Pancreas (tissue), 10 donors: ENCODE measurements around the gene C3orf22. TPM values are rescaled to one million over a fixed set of nuclear protein-coding genes. Genes with fewer than 3 reads are reported as not detected.

Experiments
- ATAC-seq, 4 donors: fragments of 200-7000 bp; cut with Tn5 transposase; one replicate each; pipeline versions ENCODE4 v1.8.0 to v1.9.1; 2020; ENCODE audit warnings: mild to moderate bottlenecking in 4 of 4, moderate library complexity in 4 of 4
- DNase-seq, 6 donors: peaks; one replicate each; pipeline ENCODE4 v3.0.0-alpha.2; 2020
- FAIRE-seq: peaks from 2 replicates; lab custom pipeline; 2012; peaks lifted over from hg19 to GRCh38; lab: Jason Lieb, UNC
- H3K27ac ChIP-seq, 4 donors: fragments of 200-600 bp; sonication (generic); 1 replicate in 3 of 4; 2 replicates in 1 of 4; pipeline versions ENCODE4 v1.5.0 to v1.8.0; 2020
- H3K27me3 ChIP-seq, 4 donors: fragments of 200-600 bp; one replicate each; pipeline ENCODE4 v1.8.0; 2021
- H3K36me3 ChIP-seq, 3 donors: fragments of 200-600 bp; sonication (generic) in 1 of 3; one replicate each; pipeline versions ENCODE4 v1.5.0 to v1.8.0; 2020 to 2021
- H3K4me1 ChIP-seq, 3 donors: fragments of 200-600 bp; one replicate each; pipeline ENCODE4 v1.8.0; 2021
- H3K4me3 ChIP-seq, 4 donors: fragments of 200-600 bp; sonication (generic) in 2 of 4; one replicate each; pipeline versions ENCODE4 v1.5.0 to v1.8.0; 2020 to 2021
- H3K9me3 ChIP-seq, 4 donors: fragments of 200-600 bp; one replicate each; pipeline ENCODE4 v1.8.0; 2021
- CTCF ChIP-seq, 4 donors: fragments of 200-600 bp; sonication (generic) in 3 of 4; IDR thresholded peaks; one replicate each; pipeline versions ENCODE4 v1.5.0 to v1.8.0; 2021; ENCODE audit warnings: antibody characterized with exemption in 4 of 4
- WGBS, 2 donors: extraction: QIAGEN DNeasy Blood & Tissue Kit; methylation state at CpG; one replicate each; pipeline ENCODE4 v1.1.7; 2013; 5-methylcytosine and 5-hydroxymethylcytosine counted together
- intact Hi-C, 3 donors: fragments of 100-400 bp; cut with DNase I; formaldehyde crosslinking; loops; one replicate each; pipeline versions ENCODE4 v1.11.1 to v1.14.2; 2022
- polyA plus RNA-seq, 2 donors: library from polyadenylated mRNA; stranded (reverse); fragments of 200-250 nt; gene quantifications; one replicate each; pipeline ENCODE4 v1.2.3, GENCODE V29; 2013
- total RNA-seq, 6 donors: library from RNA; stranded (reverse); fragmentation: NEBNext Ultra II Directional in 4 of 6; extraction: Animal tissue kit (Norgen Biotek cat#: 25700) in 4 of 6; gene quantifications; one replicate each; pipeline versions ENCODE4 v1.2.1 to v1.2.4, GENCODE V29; 2021 to 2023
- donor health status: healthy with polysubstance abuse.
- donor health status: DM: no; HTN: no; CAD: no; lungs with moderate emphysema.
- donor health status: DM: no; HTN: no; CAD: no.
- donor health status: control.
- donor health status: control.
- donor health status: Bipolar disorder and iron deficiency.
- donor health status: DM: yes; HTN: yes; CAD: no.
- donor health status: DM: no; HTN: no; CAD: no.
- donor health status: DM: no; HTN: no; CAD: no.
- donor health status: DM: yes; HTN: yes; CAD: no.

C3orf22 gene
- total and polyA plus RNA-seq, 8 donors, result 0.09 TPM; not detected in 7

DNA sequence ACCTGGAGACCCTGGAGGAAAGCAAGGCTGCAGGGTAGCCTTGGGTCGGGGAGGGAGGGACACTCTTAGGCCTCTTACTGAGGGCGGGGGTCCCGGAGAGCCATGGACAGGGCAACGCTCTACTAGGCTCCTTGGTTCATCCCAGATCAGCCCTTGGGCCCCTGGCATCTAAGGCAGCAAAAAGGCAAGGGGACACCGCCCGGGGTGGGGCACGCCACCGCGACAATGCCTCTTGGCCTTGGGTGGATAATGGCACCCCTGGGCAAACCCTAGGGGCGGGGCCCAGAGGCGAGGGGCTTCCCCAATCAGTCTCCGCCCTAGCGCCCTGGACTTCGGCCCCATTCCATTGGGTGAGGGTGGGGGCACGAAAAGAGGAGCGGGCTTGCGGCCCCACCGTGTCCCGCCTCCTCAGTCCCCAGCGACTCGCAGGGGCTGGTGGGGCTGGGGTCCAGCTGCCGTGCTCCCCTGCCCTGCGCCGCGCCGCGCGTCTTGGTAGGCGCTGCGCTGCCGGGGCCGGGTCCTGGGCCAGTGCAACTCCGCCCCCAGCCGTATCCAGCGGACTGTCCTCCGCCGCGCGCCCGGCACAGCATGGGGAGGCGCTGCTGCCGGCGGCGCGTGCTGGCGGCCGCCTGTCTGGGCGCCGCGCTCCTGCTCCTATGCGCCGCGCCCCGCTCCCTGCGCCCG, 34.8 kb downstream of the C3orf22 start, which contains the start of gene CHST13:
Gene CHST13 (plus strand): TSS at position 411 of the 684 bp plus-strand sequence. CDS start 178 bp downstream, at position 589.
- H3K27me3 ChIP-seq, result no peaks in the 10 kb centered on the region
- H3K4me3 ChIP-seq, result peak within 1 kb of the TSS; percentile 18 to 52 (median 27)
- FAIRE-seq (no peak), DNase-seq (peak; percentile 29 to 80 (median 49)), ATAC-seq (peak; percentile 76 to 81 (median 77))
- peaks cover 0 to 4% (median 4%) of the 10 kb centered on the region in 3 donors for H3K4me1 ChIP-seq
- no peak within 1 kb of the TSS for H3K27ac ChIP-seq
- no peak for TF ChIP-seq CTCF (IDR thresholded peaks at IDR 0.05)
- no peaks in the 10 kb centered on the region for H3K36me3 ChIP-seq
- no peaks in the 10 kb centered on the region for H3K9me3 ChIP-seq
- WGBS, 2 donors, result 4 to 6% methylated on average over 36 to 56 of the region's 56 CpGs
- intact Hi-C loops, result loop anchor here in 1 of 3 donors (10.0 kb wide), 1 partner anchor 931 kb away; no protein-coding TSS in a partner anchor

DNA sequence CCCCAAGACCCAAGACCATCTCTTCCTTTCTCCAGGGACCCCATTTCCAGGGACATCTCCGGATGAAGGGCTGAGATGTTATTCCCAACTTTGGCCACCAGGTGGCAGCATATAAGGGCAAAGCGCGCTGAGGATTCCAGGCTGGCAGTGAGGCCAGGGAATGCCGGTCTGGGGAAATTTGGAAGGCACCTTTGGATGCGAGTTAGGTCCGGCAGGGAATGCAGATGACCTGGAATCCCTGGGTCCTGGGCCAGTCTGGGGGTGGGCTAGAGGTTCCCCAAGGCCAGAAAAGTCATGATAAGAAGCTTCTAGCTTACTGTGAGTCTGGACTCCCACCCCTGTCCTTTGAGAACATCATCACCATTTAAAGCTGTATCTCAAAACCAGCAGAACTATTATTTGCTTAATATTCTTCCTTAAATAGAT, 36.4 kb downstream of the C3orf22 start:
- TF ChIP-seq CTCF (IDR thresholded peaks at IDR 0.05), result peak; percentile 84 to 93 (median 92)
- Histone ChIP-seq H3K9me3 (no peaks in the 10 kb centered on the region), H3K36me3 (no peaks in the 10 kb centered on the region), H3K4me1 (peaks cover 0 to 4% (median 0%) of the 10 kb centered on the region in 3 donors), H3K27ac (no peak overlapping the region), H3K27me3 (no peaks in the 10 kb centered on the region), H3K4me3 (no peak overlapping the region)
- peak; percentile 46 to 72 (median 69) for ATAC-seq
- peak; percentile 25 to 81 (median 59) for DNase-seq
- intact Hi-C loops, result loop anchor here in 1 of 3 donors (10.0 kb wide), 1 partner anchor 932 kb away; no protein-coding TSS in a partner anchor
- FAIRE-seq, result no peak
- WGBS, 2 donors, result 1% methylated on average over 6 of the region's 6 CpGs

DNA sequence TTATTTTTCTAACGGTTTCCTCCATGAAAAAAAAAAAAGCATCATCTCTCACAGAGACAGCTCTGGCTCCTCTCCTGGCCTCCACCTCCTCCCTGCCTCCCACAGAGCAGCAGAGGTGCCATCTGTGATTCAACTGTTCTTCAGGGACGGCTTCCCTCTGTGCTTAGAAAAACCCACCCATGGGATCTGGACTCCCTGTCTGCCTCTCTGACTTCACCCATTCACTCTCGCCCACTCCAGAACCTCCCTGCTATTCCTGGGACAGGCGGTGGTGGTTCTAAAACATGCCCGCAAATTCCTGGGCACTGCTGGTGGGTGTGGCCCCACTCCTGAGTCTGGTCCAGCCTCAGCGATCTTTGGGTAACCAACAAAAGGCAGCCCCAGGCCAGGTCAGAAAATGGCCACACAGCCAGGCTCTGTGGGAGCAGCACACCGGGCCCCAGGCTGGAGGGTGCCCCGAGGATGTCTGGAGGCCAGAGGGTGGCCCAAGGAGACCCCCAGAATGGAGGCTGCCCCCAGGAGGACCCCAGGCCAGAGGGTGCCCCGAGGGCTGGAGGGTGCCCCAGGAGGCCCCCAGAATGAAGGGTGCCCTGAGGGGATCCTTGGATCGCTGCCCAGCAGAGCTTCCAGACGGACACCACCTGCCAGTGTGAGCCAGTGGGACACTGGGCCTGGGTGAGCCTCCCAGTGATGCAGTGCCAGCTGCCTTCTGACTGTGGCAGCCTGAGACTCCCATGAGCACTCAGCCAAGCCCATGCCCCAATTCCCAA, 37.4 kb downstream of the C3orf22 start:
- H3K9me3 ChIP-seq, result no peaks in the 10 kb centered on the region
- ATAC-seq, result no peak
- DNase-seq, result peak in 3 of 6 donors; percentile 21 to 67 (median 52)
- intact Hi-C loops, result loop anchor here in 1 of 3 donors (10.0 kb wide), 1 partner anchor 933 kb away; no protein-coding TSS in a partner anchor
- H3K36me3 ChIP-seq, result no peaks in the 10 kb centered on the region
- WGBS, 2 donors, result 63 to 71% methylated on average over 11 of the region's 11 CpGs
- H3K4me1 ChIP-seq, result peaks cover 0 to 4% (median 0%) of the 10 kb centered on the region in 3 donors
- H3K4me3 ChIP-seq, result no peak overlapping the region
- FAIRE-seq, result no peak
- H3K27ac ChIP-seq, result no peak overlapping the region
- TF ChIP-seq CTCF (IDR thresholded peaks at IDR 0.05), result no peak
- H3K27me3 ChIP-seq, result no peaks in the 10 kb centered on the region

DNA sequence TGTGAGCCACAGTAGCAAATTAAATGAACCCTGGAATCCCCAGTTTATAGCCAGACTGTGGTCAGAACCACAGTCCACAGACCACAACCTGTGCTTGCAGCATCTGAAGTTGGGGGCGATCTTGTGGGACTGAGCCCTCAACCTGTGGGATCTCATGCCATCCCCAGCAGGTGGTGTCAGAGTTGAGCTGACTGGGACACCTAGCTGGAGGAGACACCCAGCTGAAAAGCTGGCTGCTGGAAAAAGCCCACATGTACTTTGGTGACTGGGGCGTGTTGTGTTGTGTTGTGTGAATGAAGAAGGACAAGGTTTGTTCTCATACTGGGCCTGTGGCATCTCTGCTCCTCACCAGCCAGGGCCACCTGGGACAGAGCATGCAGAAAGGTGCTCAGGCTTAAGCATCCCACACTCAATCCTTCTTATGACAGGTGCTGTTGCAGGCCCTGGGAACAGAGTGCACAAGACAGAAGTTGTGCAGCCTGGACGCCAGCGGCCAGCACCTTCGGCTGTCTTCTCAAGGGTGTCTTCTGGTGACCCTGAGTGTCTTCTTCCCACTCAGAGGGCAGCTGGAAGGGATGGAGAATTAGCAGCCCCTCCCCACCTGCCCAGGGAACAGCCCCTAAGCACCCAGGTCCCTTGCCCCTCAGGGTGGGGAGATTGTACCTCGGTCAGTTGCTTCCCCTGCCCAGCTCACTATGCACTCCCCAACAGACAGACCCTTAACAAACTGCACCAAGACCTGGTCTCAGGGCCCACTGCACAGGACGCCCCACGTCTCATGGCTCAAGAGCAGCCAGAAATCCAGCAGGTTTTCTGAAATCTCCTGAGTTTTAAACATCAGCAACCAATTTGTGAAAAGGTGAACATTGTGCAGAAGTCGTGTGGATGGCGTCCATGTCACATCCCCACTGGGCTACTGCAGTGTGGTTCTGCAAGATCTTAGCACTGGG, 39.0 kb downstream of the C3orf22 start:
- no peak overlapping the region for H3K27ac ChIP-seq
- no peak for TF ChIP-seq CTCF (IDR thresholded peaks at IDR 0.05)
- FAIRE-seq (no peak), ATAC-seq (no peak), DNase-seq (peak in 3 of 6 donors; percentile 4 to 33 (median 15))
- no peak overlapping the region for H3K4me3 ChIP-seq
- no peaks in the 10 kb centered on the region for H3K27me3 ChIP-seq
- H3K9me3 ChIP-seq, result no peaks in the 10 kb centered on the region
- peaks cover 0 to 4% (median 0%) of the 10 kb centered on the region in 3 donors for H3K4me1 ChIP-seq
- no peaks in the 10 kb centered on the region for H3K36me3 ChIP-seq
- WGBS, 2 donors, result 68 to 70% methylated on average over 10 of the region's 10 CpGs
- intact Hi-C loops, result loop anchor here in 1 of 3 donors (10.0 kb wide), 1 partner anchor 935 kb away; no protein-coding TSS in a partner anchor
